HuH-7 (cell line): ENCODE results near the gene TUG1.
A peak's percentile ranks its signal among the peaks of the same experiment; 100 is the strongest.

Source experiments
- DNase-seq: peaks from one replicate; pipeline ENCODE4 v3.0.0; 2011; ENCODE audit warnings: low spot score

Gene TUG1

GRCh38 chr22:30968924-30969531, at the start of gene TUG1:
Gene TUG1 (plus strand): TSS chr22:30969265.
- peak; percentile 99 for DNase-seq

GRCh38 chr22:30919973-30920372, 49.1 kb upstream of the TUG1 start:
- no peak for DNase-seq

GRCh38 chr22:30920407-30920806, 48.7 kb upstream of the TUG1 start:
- peak; percentile 78 for DNase-seq

- DNase-seq = no peak
Measured at GRCh38 chr22:30921108-30921507, 48.0 kb upstream of the TUG1 start.

GRCh38 chr22:30922151-30922611, 46.9 kb upstream of the TUG1 start:
- DNase-seq = no peak

GRCh38 chr22:30923168-30923900, 45.7 kb upstream of the TUG1 start:
- no peak for DNase-seq

- DNase-seq = no peak
Measured at GRCh38 chr22:30925667-30926066, 43.4 kb upstream of the TUG1 start.

GRCh38 chr22:30926706-30927105, 42.4 kb upstream of the TUG1 start:
- no peak for DNase-seq

- no peak for DNase-seq
Measured at GRCh38 chr22:30927806-30928205, 41.3 kb upstream of the TUG1 start.

- no peak for DNase-seq
Measured at GRCh38 chr22:30928401-30928800, 40.7 kb upstream of the TUG1 start.

- no peak for DNase-seq
Measured at GRCh38 chr22:30930228-30930627, 38.8 kb upstream of the TUG1 start.

- DNase-seq = no peak
Measured at GRCh38 chr22:30931541-30932300, 37.3 kb upstream of the TUG1 start.

- no peak for DNase-seq
Measured at GRCh38 chr22:30932661-30933060, 36.4 kb upstream of the TUG1 start.

GRCh38 chr22:30933457-30933856, 35.6 kb upstream of the TUG1 start:
- no peak for DNase-seq

GRCh38 chr22:30934053-30934452, 35.0 kb upstream of the TUG1 start:
- DNase-seq = no peak

- DNase-seq = no peak
Measured at GRCh38 chr22:30940685-30941362, 28.2 kb upstream of the TUG1 start.

GRCh38 chr22:30941363-30941740, 27.7 kb upstream of the TUG1 start:
- DNase-seq = no peak

- no peak for DNase-seq
Measured at GRCh38 chr22:30943368-30943767, 25.7 kb upstream of the TUG1 start.

GRCh38 chr22:30944986-30945385, 24.1 kb upstream of the TUG1 start:
- no peak for DNase-seq

- DNase-seq = no peak
Measured at GRCh38 chr22:30945653-30946052, 23.4 kb upstream of the TUG1 start.

GRCh38 chr22:30946354-30946753, 22.7 kb upstream of the TUG1 start:
- DNase-seq = no peak

GRCh38 chr22:30947173-30947815, 21.8 kb upstream of the TUG1 start:
- no peak for DNase-seq
